Measurements from ENCODE around the gene SIPA1L3. TPM values are rescaled to one million over a fixed set of nuclear protein-coding genes. Genes with fewer than 3 reads are reported as not detected.

Gene SIPA1L3
- total and polyA plus RNA-seq, 8 donors, result 19.7 to 44.8 (median 25.8) TPM

DNA sequence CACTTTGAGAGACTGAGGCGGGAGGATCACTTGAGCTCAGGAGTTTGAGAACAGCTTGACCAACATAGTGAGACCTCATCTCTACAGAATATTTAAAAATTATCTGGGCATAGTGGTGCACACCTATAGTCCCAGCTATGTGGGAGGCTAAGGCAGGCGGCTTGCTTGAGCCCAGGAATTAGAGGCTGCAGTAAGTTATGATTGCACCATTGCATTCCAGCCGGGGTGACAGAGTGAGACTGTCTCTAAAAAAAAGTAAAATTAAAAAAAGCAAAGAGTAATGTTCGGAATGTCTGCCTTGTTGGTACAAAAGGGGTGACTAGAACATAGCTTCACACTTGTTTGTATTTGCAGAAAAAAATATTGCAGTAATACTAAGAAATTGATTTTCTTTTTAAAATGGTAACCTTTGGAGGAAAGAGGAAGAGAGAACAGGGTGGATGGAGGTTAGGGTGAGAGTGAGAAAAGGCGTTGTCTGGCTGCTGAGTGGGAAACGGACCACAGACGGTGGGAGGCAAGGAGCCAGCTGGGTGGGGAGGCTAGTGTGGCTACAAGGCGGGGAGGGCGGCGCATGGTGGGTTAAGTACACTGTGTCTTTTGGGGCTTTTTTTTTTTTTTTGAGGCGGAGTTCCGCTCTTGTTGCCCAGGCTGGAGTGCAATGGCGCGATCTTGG is 339.0 kb downstream of the SIPA1L3 start:
- Histone ChIP-seq H3K9me3 (no peaks in the 10 kb centered on the region), H3K27me3 (no peaks in the 10 kb centered on the region), H3K4me3 (no peak overlapping the region), H3K36me3 (no peaks in the 10 kb centered on the region), H3K27ac (no peak overlapping the region), H3K4me1 (peaks cover 0 to 5% (median 4%) of the 10 kb centered on the region in 3 donors)
- TF ChIP-seq, protein P1, sequence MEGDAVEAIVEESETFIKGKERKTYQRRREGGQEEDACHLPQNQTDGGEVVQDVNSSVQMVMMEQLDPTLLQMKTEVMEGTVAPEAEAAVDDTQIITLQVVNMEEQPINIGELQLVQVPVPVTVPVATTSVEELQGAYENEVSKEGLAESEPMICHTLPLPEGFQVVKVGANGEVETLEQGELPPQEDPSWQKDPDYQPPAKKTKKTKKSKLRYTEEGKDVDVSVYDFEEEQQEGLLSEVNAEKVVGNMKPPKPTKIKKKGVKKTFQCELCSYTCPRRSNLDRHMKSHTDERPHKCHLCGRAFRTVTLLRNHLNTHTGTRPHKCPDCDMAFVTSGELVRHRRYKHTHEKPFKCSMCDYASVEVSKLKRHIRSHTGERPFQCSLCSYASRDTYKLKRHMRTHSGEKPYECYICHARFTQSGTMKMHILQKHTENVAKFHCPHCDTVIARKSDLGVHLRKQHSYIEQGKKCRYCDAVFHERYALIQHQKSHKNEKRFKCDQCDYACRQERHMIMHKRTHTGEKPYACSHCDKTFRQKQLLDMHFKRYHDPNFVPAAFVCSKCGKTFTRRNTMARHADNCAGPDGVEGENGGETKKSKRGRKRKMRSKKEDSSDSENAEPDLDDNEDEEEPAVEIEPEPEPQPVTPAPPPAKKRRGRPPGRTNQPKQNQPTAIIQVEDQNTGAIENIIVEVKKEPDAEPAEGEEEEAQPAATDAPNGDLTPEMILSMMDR (IDR thresholded peaks at IDR 0.05), result no peak
- FAIRE-seq (no peak), DNase-seq (no peak), ATAC-seq (no peak)
- intact Hi-C loops (cut with DNase I), result loop anchor here in 2 of 3 donors (5.0 to 10.0 kb wide), 2 partner anchors 76 to 79 kb away; no protein-coding TSS in a partner anchor
- 79 to 88% methylated on average over 10 to 14 of the region's 14 CpGs for WGBS, 2 donors

DNA sequence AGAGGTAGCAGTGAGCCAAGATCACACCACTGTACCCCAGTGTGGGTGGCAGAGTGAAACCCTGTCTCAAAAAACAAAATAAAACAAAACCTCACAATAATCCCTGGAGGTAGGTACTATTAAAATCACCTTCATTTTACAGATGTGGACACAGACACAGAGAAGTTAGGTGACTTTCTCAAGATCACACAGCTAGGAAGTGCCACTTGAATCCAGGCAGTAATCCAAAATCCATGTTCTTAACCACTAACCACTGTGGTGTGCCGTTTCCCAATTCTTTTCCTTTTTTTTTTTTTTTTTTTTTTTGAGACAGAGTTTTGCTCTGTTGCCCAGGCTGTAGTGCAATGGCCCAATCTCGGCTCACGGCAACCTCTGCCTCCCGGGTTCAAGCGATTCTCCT is 340.1 kb downstream of the SIPA1L3 start:
- no peak for ATAC-seq
- DNase-seq, result no peak
- intact Hi-C loops (cut with DNase I), result loop anchor here in 2 of 3 donors (5.0 to 10.0 kb wide), 2 partner anchors 75 to 78 kb away; no protein-coding TSS in a partner anchor
- WGBS, 2 donors, result 73 to 76% methylated on average over 4 to 5 of the region's 5 CpGs
- peaks cover 0 to 12% (median 5%) of the 10 kb centered on the region in 3 donors for H3K4me1 ChIP-seq
- H3K4me3 ChIP-seq, result no peak overlapping the region
- no peaks in the 10 kb centered on the region for H3K36me3 ChIP-seq
- H3K27me3 ChIP-seq, result no peaks in the 10 kb centered on the region
- FAIRE-seq, result no peak
- no peak overlapping the region for H3K27ac ChIP-seq
- no peaks in the 10 kb centered on the region for H3K9me3 ChIP-seq
- TF ChIP-seq, protein P1 (IDR thresholded peaks at IDR 0.05), result no peak

DNA sequence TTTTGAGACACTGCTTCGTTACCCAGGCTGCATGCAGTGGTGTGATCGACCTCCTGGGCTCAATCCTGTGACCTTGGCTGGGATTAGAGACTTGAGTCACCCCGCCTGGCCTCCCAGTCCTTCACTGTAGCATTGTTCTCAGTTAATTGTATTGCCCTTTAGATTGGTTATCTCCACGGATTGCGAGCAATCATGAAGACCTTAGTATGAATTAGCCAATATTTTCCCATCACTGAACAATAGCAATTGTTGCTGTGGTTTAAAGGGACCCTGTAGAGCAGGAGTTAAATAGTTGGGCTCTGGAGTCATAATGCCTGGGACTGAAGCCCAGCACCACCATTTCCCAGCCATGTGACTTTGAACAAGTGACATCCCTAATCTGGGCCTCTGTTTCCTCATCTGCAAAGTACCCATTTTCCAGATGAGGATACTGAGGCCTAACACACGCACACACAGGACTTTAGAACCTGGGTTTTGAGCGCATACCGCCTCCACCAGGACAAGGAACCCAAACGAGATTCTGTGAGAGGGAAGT is 340.8 kb downstream of the SIPA1L3 start:
- H3K9me3 ChIP-seq, result no peaks in the 10 kb centered on the region
- FAIRE-seq, result no peak
- no peak overlapping the region for H3K4me3 ChIP-seq
- intact Hi-C loops (cut with DNase I), result loop anchor here in 2 of 3 donors (5.0 to 10.0 kb wide), 2 partner anchors 74 to 77 kb away; no protein-coding TSS in a partner anchor
- no peaks in the 10 kb centered on the region for H3K36me3 ChIP-seq
- H3K4me1 ChIP-seq, result peaks cover 0 to 15% (median 5%) of the 10 kb centered on the region in 3 donors
- no peak overlapping the region for H3K27ac ChIP-seq
- H3K27me3 ChIP-seq, result no peaks in the 10 kb centered on the region
- no peak for ATAC-seq
- no peak for DNase-seq
- TF ChIP-seq, protein P1 (IDR thresholded peaks at IDR 0.05), result no peak
- 61 to 65% methylated on average over 9 of the region's 9 CpGs for WGBS, 2 donors

DNA sequence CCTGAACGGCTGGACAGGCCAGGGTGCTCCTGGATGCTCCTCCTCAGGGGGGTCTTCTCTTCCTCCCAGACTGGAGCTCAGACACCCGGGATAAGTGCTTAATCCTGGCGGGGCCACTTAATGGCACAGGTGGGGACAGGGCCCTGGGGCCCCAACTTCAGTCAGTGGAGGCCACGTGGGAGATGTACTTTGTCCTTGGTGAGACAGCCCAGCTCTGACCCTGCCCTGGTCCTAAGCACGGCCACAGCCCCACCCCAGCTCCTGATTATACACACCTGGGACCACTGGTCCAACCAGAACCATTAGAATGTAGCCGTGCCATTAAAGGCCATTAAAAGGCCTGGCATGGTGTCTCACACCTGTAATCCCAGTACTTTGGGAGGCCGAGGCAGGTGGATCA is 341.4 kb downstream of the SIPA1L3 start:
- H3K27me3 ChIP-seq, result no peaks in the 10 kb centered on the region
- no peaks in the 10 kb centered on the region for H3K36me3 ChIP-seq
- intact Hi-C loops (cut with DNase I), result loop anchor here in 2 of 3 donors (5.0 to 10.0 kb wide), 2 partner anchors 74 to 76 kb away; no protein-coding TSS in a partner anchor
- no peak overlapping the region for H3K27ac ChIP-seq
- H3K4me1 ChIP-seq, result peaks cover 0 to 15% (median 5%) of the 10 kb centered on the region in 3 donors
- no peak for ATAC-seq
- TF ChIP-seq, protein P1 (IDR thresholded peaks at IDR 0.05), result no peak
- DNase-seq, result no peak
- no peaks in the 10 kb centered on the region for H3K9me3 ChIP-seq
- H3K4me3 ChIP-seq, result no peak overlapping the region
- no peak for FAIRE-seq
- WGBS, 2 donors, result 81 to 91% methylated on average over 7 of the region's 7 CpGs

DNA sequence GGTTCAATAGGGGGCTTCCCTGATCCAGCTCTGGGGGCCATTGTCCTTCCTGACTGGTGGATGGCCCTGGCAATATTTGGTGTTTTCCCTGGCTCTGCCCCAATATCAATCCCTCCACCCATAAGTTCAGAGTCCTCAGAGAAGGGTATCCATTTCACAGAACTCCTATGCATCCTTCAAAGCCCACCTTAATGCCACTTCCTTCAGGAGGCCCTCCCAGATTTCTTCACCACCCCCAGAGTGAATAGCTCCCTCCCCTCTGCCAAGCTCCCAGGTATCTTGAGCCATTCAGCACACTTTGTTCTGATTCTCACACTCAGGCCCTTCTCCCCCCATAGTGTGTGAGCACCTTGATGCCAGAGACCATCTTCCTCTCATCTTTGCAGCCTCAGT is 343.4 kb downstream of the SIPA1L3 start:
- H3K27ac ChIP-seq, result peak overlapping the region in 1 of 4 donors; percentile 51
- intact Hi-C loops (cut with DNase I), result no loop called here

More for the DNA sequence above, 343.4 kb downstream of the SIPA1L3 start:
- no peak overlapping the region for H3K4me3 ChIP-seq
- peaks cover 0 to 15% (median 5%) of the 10 kb centered on the region in 3 donors for H3K4me1 ChIP-seq
- H3K9me3 ChIP-seq, result no peaks in the 10 kb centered on the region
- H3K27me3 ChIP-seq, result no peaks in the 10 kb centered on the region
- FAIRE-seq, result no peak
- no peaks in the 10 kb centered on the region for H3K36me3 ChIP-seq
- ATAC-seq, result no peak
- DNase-seq, result no peak
- TF ChIP-seq, protein P1 (IDR thresholded peaks at IDR 0.05), result no peak

Measured in pancreas (tissue), 10 donors.